ENCODE measurements around the gene KLHL2.

- TF ChIP-seq CTCF (tag by site-specific recombination; IDR thresholded peaks at IDR 0.05) = no peak
- no peak for TF ChIP-seq BCL11A (tag by site-specific recombination; IDR thresholded peaks at IDR 0.05; ENCODE audit: low read depth)
Measured at GRCh38 chr4:165364452-165365080, 157.2 kb downstream of the KLHL2 start.

Measured in HEK293 (cell line).